Loucy (cell line): Measurements from ENCODE around the gene UBE2L6.
A peak's percentile ranks its signal among the peaks of the same experiment; 100 is the strongest.

Experiments used
- H2AFZ ChIP-seq: fragments of 200-600 bp; sonication (generic); 2 replicates; pipeline ENCODE4 v1.6.0; 2016; ENCODE audit warnings: antibody characterized with exemption, mild to moderate bottlenecking, low read length, moderate library complexity
- H3F3A ChIP-seq: fragments of 200-600 bp; 2 replicates; pipeline ENCODE4 v1.6.0; 2016; ENCODE audit warnings: antibody characterized with exemption, low read depth, mild to moderate bottlenecking
- H3K27me3 ChIP-seq: fragments of 200-600 bp; sonication (generic); 2 replicates; pipeline ENCODE4 v1.6.1; 2014; ENCODE audit warnings: low read length, mild to moderate bottlenecking; ENCODE audit not compliant: insufficient read depth, poor library complexity, severe bottlenecking
- H3K36me3 ChIP-seq: fragments of 200-600 bp; sonication (generic); 2 replicates; pipeline ENCODE4 v1.6.1; 2016; ENCODE audit warnings: low read length; ENCODE audit not compliant: insufficient read depth
- H3K4me1 ChIP-seq: fragments of 200-600 bp; sonication (generic); 2 replicates; pipeline ENCODE4 v1.5.1; 2014; ENCODE audit warnings: low read length, mild to moderate bottlenecking; ENCODE audit not compliant: insufficient read depth, poor library complexity, severe bottlenecking
- H3K4me2 ChIP-seq: fragments of 200-600 bp; sonication (generic); 2 replicates; pipeline ENCODE4 v1.6.0; 2014; ENCODE audit warnings: antibody characterized with exemption, low read length, low read depth, mild to moderate bottlenecking; ENCODE audit not compliant: poor library complexity, severe bottlenecking
- H3K4me3 ChIP-seq: fragments of 200-600 bp; sonication (generic); 2 replicates; pipeline ENCODE4 v1.5.1; 2014; ENCODE audit warnings: low read length, mild to moderate bottlenecking, mixed read lengths; ENCODE audit not compliant: poor library complexity, severe bottlenecking
- H3K79me2 ChIP-seq: fragments of 200-600 bp; sonication (generic); 2 replicates; pipeline ENCODE4 v1.6.1; 2014; ENCODE audit warnings: low read length; ENCODE audit not compliant: insufficient read depth
- H3K9ac ChIP-seq: fragments of 200-600 bp; sonication (generic); 2 replicates; pipeline ENCODE4 v1.6.0; 2014; ENCODE audit warnings: mild to moderate bottlenecking, low read depth, low read length, moderate library complexity; ENCODE audit not compliant: poor library complexity, severe bottlenecking
- H3K9me2 ChIP-seq: fragments of 200-600 bp; sonication (generic); replicated peaks from 2 replicates; pipeline ENCODE4 v1.6.1; 2016; ENCODE audit warnings: low read depth, low read length, mixed read lengths
- H3K9me3 ChIP-seq: fragments of 200-600 bp; sonication (generic); 2 replicates; pipeline ENCODE4 v1.6.1; 2014; ENCODE audit warnings: mild to moderate bottlenecking, antibody characterized with exemption, low read length, low read depth; ENCODE audit not compliant: insufficient read depth
- H4K20me1 ChIP-seq: fragments of 200-600 bp; sonication (generic); 2 replicates; pipeline ENCODE4 v1.6.0; 2014; ENCODE audit warnings: antibody characterized with exemption, low read length, mild to moderate bottlenecking; ENCODE audit not compliant: insufficient read depth, poor library complexity, severe bottlenecking
- EZH2phosphoT487 ChIP-seq: fragments of 200-600 bp; IDR thresholded peaks from 2 replicates; pipeline ENCODE4 v1.6.1; 2018; ENCODE audit warnings: antibody characterized with exemption, mild to moderate bottlenecking, moderate library complexity, borderline replicate concordance
- TF ChIP-seq, protein P1 (sequence below): fragments of 200-600 bp; sonication (generic); conservative IDR thresholded peaks from 2 replicates; pipeline ENCODE4 v1.5.1; 2014; ENCODE audit warnings: mild to moderate bottlenecking, antibody characterized with exemption, low read length

The UBE2L6 gene

GRCh38 chr11:57516061-57516443, 51.4 kb downstream of the UBE2L6 start:
- Histone ChIP-seq H3K9ac (peak overlapping the region; percentile 84), H4K20me1 (peaks cover 4% of the 10 kb centered on the region), H3K4me2 (peak overlapping the region; percentile 96), H3K36me3 (no peaks in the 10 kb centered on the region), H3K4me3 (peak overlapping the region; percentile 98), H3K27me3 (no peaks in the 10 kb centered on the region), H3F3A (0 out of 2 replicates have a peak, but pooled peaks cover 12% of the 10 kb centered on the region), H3K4me1 (peaks cover 40% of the 10 kb centered on the region), H3K9me2 (no peaks in the 10 kb centered on the region), H3K9me3 (no peaks in the 10 kb centered on the region), H2AFZ (peak overlapping the region; percentile 97), H3K79me2 (peaks cover 32% of the 10 kb centered on the region)
- no peak for TF ChIP-seq EZH2phosphoT487
- TF ChIP-seq, protein P1, sequence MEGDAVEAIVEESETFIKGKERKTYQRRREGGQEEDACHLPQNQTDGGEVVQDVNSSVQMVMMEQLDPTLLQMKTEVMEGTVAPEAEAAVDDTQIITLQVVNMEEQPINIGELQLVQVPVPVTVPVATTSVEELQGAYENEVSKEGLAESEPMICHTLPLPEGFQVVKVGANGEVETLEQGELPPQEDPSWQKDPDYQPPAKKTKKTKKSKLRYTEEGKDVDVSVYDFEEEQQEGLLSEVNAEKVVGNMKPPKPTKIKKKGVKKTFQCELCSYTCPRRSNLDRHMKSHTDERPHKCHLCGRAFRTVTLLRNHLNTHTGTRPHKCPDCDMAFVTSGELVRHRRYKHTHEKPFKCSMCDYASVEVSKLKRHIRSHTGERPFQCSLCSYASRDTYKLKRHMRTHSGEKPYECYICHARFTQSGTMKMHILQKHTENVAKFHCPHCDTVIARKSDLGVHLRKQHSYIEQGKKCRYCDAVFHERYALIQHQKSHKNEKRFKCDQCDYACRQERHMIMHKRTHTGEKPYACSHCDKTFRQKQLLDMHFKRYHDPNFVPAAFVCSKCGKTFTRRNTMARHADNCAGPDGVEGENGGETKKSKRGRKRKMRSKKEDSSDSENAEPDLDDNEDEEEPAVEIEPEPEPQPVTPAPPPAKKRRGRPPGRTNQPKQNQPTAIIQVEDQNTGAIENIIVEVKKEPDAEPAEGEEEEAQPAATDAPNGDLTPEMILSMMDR = no peak

DNA sequence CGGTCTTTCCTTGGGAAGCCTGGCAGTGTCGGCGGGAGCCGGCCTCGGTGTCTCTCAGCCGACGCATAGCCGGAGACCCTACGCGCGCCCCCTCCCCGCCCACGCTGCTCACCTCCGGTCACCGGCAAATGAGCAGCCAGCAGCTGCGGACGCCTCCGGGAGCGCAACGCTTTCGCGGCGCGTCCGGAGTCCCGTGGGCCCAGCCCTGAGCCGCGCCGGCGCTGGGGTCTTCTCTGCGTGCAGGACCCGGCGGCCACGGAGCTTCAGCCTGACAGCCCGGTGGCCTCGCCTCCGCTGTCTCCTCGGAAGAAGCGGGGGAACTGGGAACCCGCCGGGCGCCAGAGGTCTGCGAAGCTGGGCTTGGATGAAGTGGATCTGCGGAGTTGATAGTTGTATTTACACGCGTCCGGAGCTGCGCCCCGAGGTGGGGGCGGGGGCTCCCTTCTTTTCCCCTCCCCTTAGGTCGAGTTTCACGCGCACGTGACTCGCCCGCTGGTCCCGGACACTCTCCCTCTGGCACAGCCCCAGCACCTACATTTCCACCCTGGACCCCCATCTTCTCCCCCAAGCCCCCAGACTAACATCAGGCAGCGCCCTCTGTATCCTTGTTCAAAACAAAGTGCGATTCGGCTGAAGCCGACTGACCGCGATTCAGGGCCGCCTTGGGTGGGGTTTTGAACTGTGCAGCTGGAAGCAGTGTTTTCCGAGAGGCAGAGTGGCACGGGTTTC, 52.0 kb downstream of the UBE2L6 start, which contains the start of gene SLC43A1:
SLC43A1 (minus strand) TSS at position 371 of the 729 bp plus-strand sequence. CDS start 1,591 bp downstream, outside the sequence.
- Histone ChIP-seq H3F3A (0 out of 2 replicates have a peak, but pooled peaks cover 12% of the 10 kb centered on the region), H3K4me3 (peak within 1 kb of the TSS; percentile 98), H3K4me1 (peaks cover 40% of the 10 kb centered on the region), H3K4me2 (peak within 1 kb of the TSS; percentile 96), H3K36me3 (no peaks in the 10 kb centered on the region), H4K20me1 (peaks cover 4% of the 10 kb centered on the region), H3K79me2 (peaks cover 32% of the 10 kb centered on the region), H3K27me3 (no peaks in the 10 kb centered on the region), H3K9me3 (no peaks in the 10 kb centered on the region), H3K9me2 (no peaks in the 10 kb centered on the region), H3K9ac (peak within 1 kb of the TSS; percentile 84), H2AFZ (peak within 1 kb of the TSS; percentile 97)
- TF ChIP-seq, protein P1 = no peak; the same call in 1 of the 2 replicates
- TF ChIP-seq EZH2phosphoT487 = no peak

GRCh38 chr11:57514538-57515331, 52.7 kb downstream of the UBE2L6 start:
- Histone ChIP-seq H3K9me3 (no peaks in the 10 kb centered on the region), H3F3A (0 out of 2 replicates have a peak, but pooled peaks cover 12% of the 10 kb centered on the region), H3K9me2 (no peaks in the 10 kb centered on the region), H3K27me3 (no peaks in the 10 kb centered on the region), H4K20me1 (peaks cover 4% of the 10 kb centered on the region), H3K9ac (peak overlapping the region; percentile 84), H3K4me1 (peaks cover 40% of the 10 kb centered on the region), H3K4me2 (peak overlapping the region; percentile 96), H3K36me3 (no peaks in the 10 kb centered on the region), H2AFZ (peak overlapping the region; percentile 97), H3K79me2 (peaks cover 35% of the 10 kb centered on the region), H3K4me3 (peak overlapping the region; percentile 98)
- TF ChIP-seq, protein P1 = no peak
- TF ChIP-seq EZH2phosphoT487 = no peak
